Mesothelial cell of epicardium (in vitro differentiated cells): ENCODE measurements around the gene IZUMO4. TPM values are rescaled to one million over a fixed set of nuclear protein-coding genes. Genes with fewer than 3 reads are reported as not detected.

Source experiments
- DNase-seq, 2 experiments: peaks; one replicate each; pipeline ENCODE4 v3.0.0; 2021; ENCODE audit warnings: low spot score in 2 of 2; ENCODE audit not compliant: unreplicated experiment in 2 of 2
- H3K27ac Mint-ChIP-seq: 2 replicates; pipeline ENCODE4 v1.8.0; 2021; ENCODE audit warnings: mixed read lengths
- H3K27me3 Mint-ChIP-seq: 2 replicates; pipeline ENCODE4 v1.8.0; 2021; ENCODE audit warnings: low read depth, mixed read lengths
- H3K36me3 Mint-ChIP-seq: 2 replicates; pipeline ENCODE4 v1.8.0; 2021; ENCODE audit warnings: mixed read lengths
- H3K4me1 Mint-ChIP-seq: 2 replicates; pipeline ENCODE4 v1.8.0; 2021; ENCODE audit warnings: mixed read lengths
- H3K4me3 Mint-ChIP-seq: 2 replicates; pipeline ENCODE4 v1.8.0; 2021; ENCODE audit warnings: mild to moderate bottlenecking, moderate library complexity, mixed read lengths
- H3K9me3 Mint-ChIP-seq: 2 replicates; pipeline ENCODE4 v1.8.0; 2021; ENCODE audit warnings: mixed read lengths
- total RNA-seq: library from RNA; stranded (reverse); gene quantifications from 3 replicates; pipeline ENCODE4 v1.2.1, GENCODE V29; 2021
- TF ChIP-seq, protein P1 (sequence below): fragments of 200-600 bp; sonication (generic); IDR thresholded peaks from one replicate; pipeline ENCODE4 v1.5.0; 2021; ENCODE audit warnings: antibody characterized with exemption; ENCODE audit not compliant: unreplicated experiment

IZUMO4 gene
- total RNA-seq, 1 donor from 2014 or later = 13.8 TPM

- Mint-ChIP-seq H3K4me1 (peaks cover 23% of the 10 kb centered on the region), H3K36me3 (no peaks in the 10 kb centered on the region), H3K9me3 (no peaks in the 10 kb centered on the region), H3K27me3 (no peaks in the 10 kb centered on the region), H3K4me3 (peak within 1 kb of the TSS; percentile 90), H3K27ac (peak within 1 kb of the TSS; percentile 91)
- TF ChIP-seq, protein P1, sequence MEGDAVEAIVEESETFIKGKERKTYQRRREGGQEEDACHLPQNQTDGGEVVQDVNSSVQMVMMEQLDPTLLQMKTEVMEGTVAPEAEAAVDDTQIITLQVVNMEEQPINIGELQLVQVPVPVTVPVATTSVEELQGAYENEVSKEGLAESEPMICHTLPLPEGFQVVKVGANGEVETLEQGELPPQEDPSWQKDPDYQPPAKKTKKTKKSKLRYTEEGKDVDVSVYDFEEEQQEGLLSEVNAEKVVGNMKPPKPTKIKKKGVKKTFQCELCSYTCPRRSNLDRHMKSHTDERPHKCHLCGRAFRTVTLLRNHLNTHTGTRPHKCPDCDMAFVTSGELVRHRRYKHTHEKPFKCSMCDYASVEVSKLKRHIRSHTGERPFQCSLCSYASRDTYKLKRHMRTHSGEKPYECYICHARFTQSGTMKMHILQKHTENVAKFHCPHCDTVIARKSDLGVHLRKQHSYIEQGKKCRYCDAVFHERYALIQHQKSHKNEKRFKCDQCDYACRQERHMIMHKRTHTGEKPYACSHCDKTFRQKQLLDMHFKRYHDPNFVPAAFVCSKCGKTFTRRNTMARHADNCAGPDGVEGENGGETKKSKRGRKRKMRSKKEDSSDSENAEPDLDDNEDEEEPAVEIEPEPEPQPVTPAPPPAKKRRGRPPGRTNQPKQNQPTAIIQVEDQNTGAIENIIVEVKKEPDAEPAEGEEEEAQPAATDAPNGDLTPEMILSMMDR = peak; percentile 51
- peak in 1 of 2 experiments; percentile 81 for DNase-seq
Measured at GRCh38 chr19:2096034-2096479, 658 bp upstream of the IZUMO4 start, which contains the start of gene MOB3A. MOB3A (minus strand) TSS chr19:2096326; CDS start chr19:2078560, 17,766 bp downstream.

DNA sequence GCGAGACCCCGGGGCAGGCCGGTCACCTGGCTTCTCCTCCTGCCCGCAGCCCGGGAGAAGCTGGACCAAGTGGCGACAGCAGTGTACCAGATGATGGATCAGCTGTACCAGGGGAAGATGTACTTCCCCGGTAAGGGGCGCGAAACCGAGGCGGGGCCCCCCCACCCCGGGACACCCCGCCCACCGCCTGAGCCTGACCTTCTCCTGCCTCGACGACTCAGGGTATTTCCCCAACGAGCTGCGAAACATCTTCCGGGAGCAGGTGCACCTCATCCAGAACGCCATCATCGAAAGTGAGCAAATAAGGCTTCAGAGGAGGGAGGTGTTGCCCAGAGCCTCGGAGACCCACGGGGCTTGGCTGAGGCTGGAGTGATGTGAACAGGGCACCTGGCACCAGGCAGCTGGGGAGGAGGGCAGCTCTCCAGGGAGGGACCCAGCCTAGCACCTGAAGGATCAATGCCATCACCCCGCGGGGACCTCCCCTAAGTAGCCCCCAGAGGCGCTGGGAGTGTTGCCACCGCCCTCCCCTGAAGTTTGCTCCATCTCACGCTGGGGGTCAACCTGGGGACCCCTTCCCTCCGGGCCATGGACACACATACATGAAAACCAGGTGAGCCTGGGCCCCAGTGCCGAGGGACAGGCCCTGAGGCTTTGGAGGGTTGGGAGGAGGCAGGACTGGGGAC lies 629 bp downstream of the IZUMO4 start:
- Mint-ChIP-seq H3K4me3 (peak overlapping the region; percentile 67), H3K9me3 (no peaks in the 10 kb centered on the region), H3K36me3 (peaks cover 4% of the 10 kb centered on the region), H3K4me1 (peaks cover 23% of the 10 kb centered on the region), H3K27ac (no peak overlapping the region), H3K27me3 (no peaks in the 10 kb centered on the region)
- DNase-seq = no peak
- TF ChIP-seq, protein P1 = no peak

- no peaks in the 10 kb centered on the region for H3K27me3 Mint-ChIP-seq
- no peaks in the 10 kb centered on the region for H3K9me3 Mint-ChIP-seq
- TF ChIP-seq, protein P1 = no peak
- peaks cover 4% of the 10 kb centered on the region for H3K36me3 Mint-ChIP-seq
- H3K4me3 Mint-ChIP-seq = no peak overlapping the region
- no peak overlapping the region for H3K27ac Mint-ChIP-seq
- H3K4me1 Mint-ChIP-seq = peaks cover 23% of the 10 kb centered on the region
- DNase-seq = no peak
Measured at GRCh38 chr19:2097886-2098327, 1.2 kb downstream of the IZUMO4 start.

- Mint-ChIP-seq H3K27ac (no peak overlapping the region), H3K9me3 (no peaks in the 10 kb centered on the region), H3K4me1 (peaks cover 17% of the 10 kb centered on the region), H3K27me3 (no peaks in the 10 kb centered on the region), H3K36me3 (peaks cover 11% of the 10 kb centered on the region), H3K4me3 (no peak overlapping the region)
- DNase-seq = no peak
- TF ChIP-seq, protein P1 = no peak
Measured at GRCh38 chr19:2099054-2099501, 2.4 kb downstream of the IZUMO4 start.

DNA sequence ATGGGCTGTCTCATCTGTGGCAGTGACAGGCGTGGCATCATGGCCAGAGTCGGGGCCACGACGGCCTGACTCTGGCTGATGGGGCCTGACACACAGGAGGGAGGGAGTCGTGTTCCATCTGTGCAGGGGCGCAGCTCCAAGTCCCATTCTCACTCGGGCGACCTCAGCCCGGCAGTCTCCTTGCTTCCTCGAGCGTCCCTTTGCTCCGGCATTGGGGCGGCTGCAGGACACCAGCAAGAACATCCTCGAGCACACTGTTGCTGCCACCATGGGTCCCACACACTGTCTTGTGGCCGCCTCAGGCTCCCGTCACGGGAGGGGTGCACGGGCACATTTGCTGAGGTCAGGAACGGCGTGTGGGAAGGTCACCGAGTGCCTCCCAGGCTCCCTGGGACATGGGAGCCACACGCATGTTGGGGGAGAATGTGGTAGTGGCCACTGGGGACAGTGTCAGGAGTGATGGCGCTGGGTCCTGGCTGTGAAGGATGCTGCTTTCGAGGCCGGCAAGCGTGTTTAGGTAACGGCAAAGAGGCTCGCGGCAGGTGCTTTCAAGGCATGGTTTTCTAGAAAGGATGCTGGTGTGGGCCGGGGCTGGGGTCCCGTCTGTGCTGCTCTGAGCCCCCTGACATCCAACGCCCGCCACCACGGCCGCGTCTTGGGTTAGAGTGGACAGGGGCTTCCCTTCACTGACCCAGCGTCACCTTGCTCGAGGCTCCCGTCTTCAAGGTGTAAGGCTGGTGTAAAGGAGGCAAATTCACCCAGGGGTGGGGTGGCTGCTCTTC lies 3.4 kb downstream of the IZUMO4 start:
- Mint-ChIP-seq H3K27ac (no peak overlapping the region), H3K4me1 (peaks cover 8% of the 10 kb centered on the region), H3K36me3 (peaks cover 18% of the 10 kb centered on the region), H3K4me3 (no peak overlapping the region), H3K9me3 (no peaks in the 10 kb centered on the region), H3K27me3 (no peaks in the 10 kb centered on the region)
- TF ChIP-seq, protein P1 = no peak
- DNase-seq = no peak
